IPS-18a (cell line): ENCODE measurements around the gene MTUS2.

ENCODE experiments used
- H3K27ac ChIP-seq: one replicate; pipeline ENCODE4 v1.5.1; 2013; ENCODE audit warnings: low read length
- H3K27me3 ChIP-seq: one replicate; pipeline ENCODE4 v1.6.1; 2013; ENCODE audit warnings: mild to moderate bottlenecking, low read length; ENCODE audit not compliant: control insufficient read depth, insufficient read depth
- H3K36me3 ChIP-seq: one replicate; pipeline ENCODE4 v1.6.1; 2013; ENCODE audit warnings: low read depth, low read length; ENCODE audit not compliant: control insufficient read depth
- H3K4me1 ChIP-seq: one replicate; pipeline ENCODE4 v1.6.1; 2013; ENCODE audit warnings: low read depth, low read length; ENCODE audit not compliant: control insufficient read depth
- H3K4me3 ChIP-seq: one replicate; pipeline ENCODE4 v1.5.1; 2013; ENCODE audit warnings: low read length
- H3K9ac ChIP-seq: one replicate; pipeline ENCODE4 v1.6.1; 2013; ENCODE audit warnings: mild to moderate bottlenecking, low read length, moderate library complexity
- H3K9me3 ChIP-seq: one replicate; pipeline ENCODE4 v1.6.1; 2013; ENCODE audit warnings: low read depth, low read length; ENCODE audit not compliant: control insufficient read depth

Gene MTUS2

DNA sequence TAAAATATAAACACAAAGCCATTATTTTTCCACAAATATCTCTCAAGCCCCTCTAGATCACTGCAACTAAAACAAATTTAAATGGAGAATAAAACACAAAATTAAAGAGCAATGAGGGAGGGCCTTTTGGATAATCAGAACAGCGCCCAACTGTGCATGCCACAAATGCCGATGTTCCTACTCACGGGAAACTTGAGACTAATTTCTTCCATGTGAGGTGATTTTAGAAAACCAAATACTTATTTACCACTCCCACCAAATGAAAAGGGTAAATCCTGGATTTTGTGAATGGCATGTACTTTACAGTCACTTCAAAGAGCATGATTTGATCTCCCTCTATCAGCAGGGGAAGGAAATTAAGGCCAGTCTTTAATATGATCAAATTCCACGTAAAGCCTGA is 700.5 kb downstream of the MTUS2 start:
- no peak overlapping the region for H3K27ac ChIP-seq
- no peaks in the 10 kb centered on the region for H3K9me3 ChIP-seq
- H3K4me3 ChIP-seq = no peak overlapping the region
- no peaks in the 10 kb centered on the region for H3K27me3 ChIP-seq
- peaks cover 86% of the 10 kb centered on the region for H3K36me3 ChIP-seq
- H3K9ac ChIP-seq = no peak overlapping the region
- no peaks in the 10 kb centered on the region for H3K4me1 ChIP-seq

- Histone ChIP-seq H3K27ac (no peak overlapping the region), H3K4me3 (no peak overlapping the region), H3K27me3 (no peaks in the 10 kb centered on the region), H3K36me3 (peaks cover 79% of the 10 kb centered on the region), H3K9ac (no peak overlapping the region), H3K4me1 (no peaks in the 10 kb centered on the region), H3K9me3 (no peaks in the 10 kb centered on the region)
These were observed 701.2 kb downstream of the MTUS2 start for GRCh38 chr13:29521336-29521735.

- Histone ChIP-seq H3K27ac (no peak overlapping the region), H3K4me3 (no peak overlapping the region), H3K36me3 (peaks cover 73% of the 10 kb centered on the region), H3K9ac (no peak overlapping the region), H3K9me3 (no peaks in the 10 kb centered on the region), H3K4me1 (no peaks in the 10 kb centered on the region), H3K27me3 (no peaks in the 10 kb centered on the region)
These were observed 702.0 kb downstream of the MTUS2 start for GRCh38 chr13:29522044-29522685.

DNA sequence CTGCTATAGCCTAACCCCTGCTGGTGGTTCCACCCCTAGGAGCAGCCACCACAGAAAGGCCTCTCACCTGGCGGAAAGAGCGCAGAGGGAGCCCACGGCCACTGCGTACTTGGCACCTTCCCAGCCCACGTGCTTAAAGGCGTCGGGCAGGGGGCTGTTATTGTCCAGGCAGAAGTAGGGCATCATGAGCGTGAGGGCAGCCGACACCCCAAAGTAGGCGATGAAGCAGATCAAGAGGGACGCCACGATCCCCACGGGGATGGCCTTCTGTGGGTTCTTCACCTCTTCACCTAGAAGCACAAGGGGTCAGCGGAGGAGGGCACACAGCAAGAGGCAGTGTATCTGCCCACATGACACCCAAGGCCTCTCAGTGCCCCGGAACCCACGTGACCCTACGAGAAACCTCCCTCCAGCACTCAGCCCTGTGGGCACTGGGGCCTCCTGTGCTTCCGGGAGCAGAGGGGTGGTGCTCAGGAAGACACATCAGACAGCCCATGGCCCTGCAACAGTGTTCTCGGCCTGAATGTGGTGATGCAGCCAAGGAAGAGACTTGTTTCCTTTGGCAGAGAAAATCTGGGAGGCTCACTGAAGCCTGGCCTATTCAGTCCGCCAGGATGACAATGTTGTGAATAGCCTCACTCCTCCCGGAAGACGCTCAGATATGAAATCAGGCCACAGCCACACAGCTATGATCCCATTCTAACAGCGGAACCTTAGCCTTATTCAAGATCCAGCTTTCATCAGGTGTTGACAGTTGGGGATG is 703.2 kb downstream of the MTUS2 start:
- H3K36me3 ChIP-seq = peaks cover 72% of the 10 kb centered on the region
- H3K9ac ChIP-seq = no peak overlapping the region
- H3K27me3 ChIP-seq = no peaks in the 10 kb centered on the region
- H3K4me3 ChIP-seq = no peak overlapping the region
- H3K27ac ChIP-seq = no peak overlapping the region
- no peaks in the 10 kb centered on the region for H3K4me1 ChIP-seq
- H3K9me3 ChIP-seq = no peaks in the 10 kb centered on the region

DNA sequence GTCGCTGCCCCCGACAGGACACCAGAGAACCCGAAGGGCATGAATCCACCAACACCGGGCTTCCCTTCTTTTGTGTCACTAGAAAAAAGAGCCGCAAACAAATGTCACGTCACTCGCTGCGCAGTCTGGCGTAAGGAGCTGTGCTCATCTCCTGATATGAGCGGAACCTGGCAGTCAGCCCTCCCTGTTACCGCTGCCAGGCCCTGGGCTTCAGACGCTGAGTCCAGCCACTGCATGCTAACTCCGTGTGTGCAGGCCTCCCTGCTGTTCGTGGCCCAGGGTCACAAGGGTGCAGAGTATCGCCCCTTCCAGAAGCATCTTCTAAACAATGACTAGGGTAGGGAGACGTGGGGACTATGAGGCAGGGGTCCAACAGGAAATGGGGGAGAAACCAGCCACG is 704.0 kb downstream of the MTUS2 start:
- Histone ChIP-seq H3K36me3 (peaks cover 71% of the 10 kb centered on the region), H3K9ac (no peak overlapping the region), H3K9me3 (no peaks in the 10 kb centered on the region), H3K27ac (no peak overlapping the region), H3K27me3 (no peaks in the 10 kb centered on the region), H3K4me1 (no peaks in the 10 kb centered on the region), H3K4me3 (no peak overlapping the region)

DNA sequence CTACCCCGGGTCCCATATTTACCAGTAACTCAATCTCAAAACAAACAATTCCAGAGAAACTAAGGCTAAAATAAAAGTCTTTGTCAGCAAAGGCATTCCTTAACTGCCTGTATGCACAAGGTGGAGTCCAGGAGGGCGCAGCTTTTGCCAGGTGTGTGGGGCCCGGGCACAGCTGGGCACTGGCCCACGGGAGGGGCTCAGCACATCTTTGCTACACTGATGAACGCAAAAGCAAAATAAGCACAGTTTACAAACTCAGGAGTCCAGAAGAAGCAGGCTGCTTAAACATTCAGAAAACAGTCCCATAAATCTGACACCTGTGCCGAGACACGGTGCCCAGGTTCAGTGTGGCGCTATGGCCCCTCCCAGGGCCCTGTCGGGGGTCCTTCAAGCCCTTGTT is 704.5 kb downstream of the MTUS2 start:
- H3K9ac ChIP-seq = no peak overlapping the region
- H3K36me3 ChIP-seq = peaks cover 72% of the 10 kb centered on the region
- H3K4me1 ChIP-seq = no peaks in the 10 kb centered on the region
- H3K4me3 ChIP-seq = no peak overlapping the region
- no peaks in the 10 kb centered on the region for H3K9me3 ChIP-seq
- no peaks in the 10 kb centered on the region for H3K27me3 ChIP-seq
- H3K27ac ChIP-seq = no peak overlapping the region

DNA sequence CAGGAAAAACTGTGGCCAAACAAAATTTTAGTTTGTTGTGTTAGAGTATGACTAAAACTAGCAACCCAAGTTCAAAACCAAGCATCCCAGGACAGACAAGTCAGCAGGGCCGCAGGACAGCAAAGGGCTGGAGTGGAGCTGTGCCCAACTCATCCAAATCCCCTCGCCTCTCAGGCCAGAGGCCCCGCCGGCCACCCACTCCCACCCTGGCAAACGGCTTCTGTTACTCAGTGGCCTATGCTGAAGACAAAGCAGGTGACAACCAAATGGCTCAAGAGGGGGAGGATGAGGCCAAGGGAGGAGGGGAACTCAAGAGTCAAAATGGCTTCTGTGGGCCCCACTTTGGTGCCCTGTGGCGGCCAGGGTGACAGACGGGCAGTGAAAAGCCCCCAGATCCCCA is 705.6 kb downstream of the MTUS2 start:
- Histone ChIP-seq H3K36me3 (peaks cover 72% of the 10 kb centered on the region), H3K27me3 (no peaks in the 10 kb centered on the region)

GRCh38 chr13:29526741-29527140 is 706.6 kb downstream of the MTUS2 start:
- H3K9ac ChIP-seq = no peak overlapping the region
- H3K36me3 ChIP-seq = peaks cover 70% of the 10 kb centered on the region
- no peaks in the 10 kb centered on the region for H3K9me3 ChIP-seq
- H3K27me3 ChIP-seq = no peaks in the 10 kb centered on the region
- H3K4me1 ChIP-seq = no peaks in the 10 kb centered on the region
- no peak overlapping the region for H3K4me3 ChIP-seq
- H3K27ac ChIP-seq = no peak overlapping the region

More for the DNA sequence above, 705.6 kb downstream of the MTUS2 start:
- no peaks in the 10 kb centered on the region for H3K9me3 ChIP-seq
- no peaks in the 10 kb centered on the region for H3K4me1 ChIP-seq
- no peak overlapping the region for H3K27ac ChIP-seq
- H3K4me3 ChIP-seq = no peak overlapping the region
- H3K9ac ChIP-seq = no peak overlapping the region

- H3K36me3 ChIP-seq = peaks cover 70% of the 10 kb centered on the region
- no peaks in the 10 kb centered on the region for H3K4me1 ChIP-seq
- H3K4me3 ChIP-seq = no peak overlapping the region
- H3K27ac ChIP-seq = no peak overlapping the region
- H3K9me3 ChIP-seq = no peaks in the 10 kb centered on the region
- no peaks in the 10 kb centered on the region for H3K27me3 ChIP-seq
- H3K9ac ChIP-seq = no peak overlapping the region
These were observed 707.4 kb downstream of the MTUS2 start for GRCh38 chr13:29527511-29527910.

GRCh38 chr13:29527916-29528315 is 707.8 kb downstream of the MTUS2 start:
- Histone ChIP-seq H3K4me1 (no peaks in the 10 kb centered on the region), H3K9ac (no peak overlapping the region), H3K27me3 (no peaks in the 10 kb centered on the region), H3K27ac (no peak overlapping the region), H3K9me3 (no peaks in the 10 kb centered on the region), H3K4me3 (no peak overlapping the region), H3K36me3 (peaks cover 70% of the 10 kb centered on the region)

DNA sequence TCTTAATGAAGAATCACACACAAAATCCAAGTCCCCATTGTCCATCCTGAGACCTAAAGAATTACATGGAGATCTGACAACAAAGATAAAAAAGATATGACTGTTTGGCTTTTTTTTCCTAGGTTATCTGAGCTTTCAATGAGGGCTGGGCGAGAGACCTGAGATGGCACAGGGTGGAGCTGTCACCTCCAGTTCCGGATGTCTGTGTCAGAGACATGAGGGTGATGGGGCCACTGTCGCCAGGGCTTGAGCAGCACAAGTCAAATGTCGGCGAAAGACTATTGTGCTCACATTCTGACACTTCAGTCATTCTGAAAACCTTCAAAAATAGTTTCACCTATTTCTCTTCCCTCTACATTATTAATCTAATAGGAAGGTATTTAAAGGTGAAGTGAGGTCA is 709.6 kb downstream of the MTUS2 start:
- Histone ChIP-seq H3K27ac (no peak overlapping the region), H3K4me1 (no peaks in the 10 kb centered on the region), H3K4me3 (no peak overlapping the region), H3K27me3 (no peaks in the 10 kb centered on the region), H3K9ac (no peak overlapping the region), H3K9me3 (no peaks in the 10 kb centered on the region), H3K36me3 (peaks cover 71% of the 10 kb centered on the region)

- no peak overlapping the region for H3K27ac ChIP-seq
- H3K9me3 ChIP-seq = no peaks in the 10 kb centered on the region
- no peak overlapping the region for H3K9ac ChIP-seq
- no peak overlapping the region for H3K4me3 ChIP-seq
- H3K4me1 ChIP-seq = no peaks in the 10 kb centered on the region
- H3K36me3 ChIP-seq = peaks cover 74% of the 10 kb centered on the region
- H3K27me3 ChIP-seq = no peaks in the 10 kb centered on the region
These were observed 710.8 kb downstream of the MTUS2 start for GRCh38 chr13:29530901-29531300.
